PC-3 (cell line): ENCODE measurements around the gene SLC7A7. TPM values are rescaled to one million over a fixed set of nuclear protein-coding genes. Genes with fewer than 3 reads are reported as not detected.

Experiments used
- ATAC-seq: fragments of 200-7000 bp; cut with Tn5 transposase; 2 replicates; pipeline ENCODE4 v1.9.1; 2020; ENCODE audit warnings: mild to moderate bottlenecking, moderate library complexity
- BruUV-seq: library from RNA; stranded (reverse); fragments of 400-500 nt; replicated peaks from 2 replicates; lab custom pipeline; 2021; lab: Mats Ljungman, UMichigan
- CTCF ChIA-PET: fragments of 300-600 bp; sonication (Branson Sonifier 250); formaldehyde crosslinking; loops from one replicate; lab custom pipeline; 2022; ENCODE audit warnings: antibody characterized with exemption; lab: Charles Lee
- POLR2A ChIA-PET: fragments of 300-600 bp; sonication (Branson Sonifier 250); formaldehyde crosslinking; loops from one replicate; lab custom pipeline; 2022; ENCODE audit warnings: antibody characterized with exemption; ENCODE audit not compliant: unreplicated experiment; lab: Charles Lee
- DNase-seq: peaks from one replicate; pipeline ENCODE4 v3.0.0-alpha.2; 2015
- H2AFZ ChIP-seq: fragments of 300-600 bp; sonication (generic); 2 replicates; pipeline ENCODE4 v1.6.0; 2016; ENCODE audit warnings: antibody characterized with exemption, low read length
- H3F3A ChIP-seq: fragments of 300-600 bp; sonication (generic); one replicate; pipeline ENCODE4 v1.6.0; 2017; ENCODE audit warnings: antibody characterized with exemption, low read length, control low read depth, mild to moderate bottlenecking; ENCODE audit not compliant: unreplicated experiment
- H3K27ac ChIP-seq: fragments of 300-600 bp; sonication (generic); 2 replicates; pipeline ENCODE4 v1.5.1; 2016; ENCODE audit warnings: mild to moderate bottlenecking, low read length
- H3K27me3 ChIP-seq: fragments of 300-600 bp; sonication (generic); 2 replicates; pipeline ENCODE4 v1.6.1; 2016; ENCODE audit warnings: low read length, mixed read lengths
- H3K36me3 ChIP-seq: fragments of 300-600 bp; sonication (generic); 2 replicates; pipeline ENCODE4 v1.6.1; 2016; ENCODE audit warnings: low read depth, mixed run types, low read length, mixed read lengths
- H3K4me1 ChIP-seq: fragments of 300-600 bp; sonication (generic); 2 replicates; pipeline ENCODE4 v1.5.1; 2016; ENCODE audit warnings: low read length; ENCODE audit not compliant: insufficient read depth
- H3K4me2 ChIP-seq: fragments of 300-600 bp; sonication (generic); 2 replicates; pipeline ENCODE4 v1.6.0; 2016; ENCODE audit warnings: low read length
- H3K4me3 ChIP-seq: fragments of 300-600 bp; sonication (generic); 2 replicates; pipeline ENCODE4 v1.5.1; 2016; ENCODE audit warnings: mild to moderate bottlenecking, low read length, mixed read lengths
- H3K79me2 ChIP-seq: fragments of 300-600 bp; sonication (generic); 2 replicates; pipeline ENCODE4 v1.6.1; 2017; ENCODE audit warnings: low read length, mixed read lengths
- H3K9ac ChIP-seq: fragments of 300-600 bp; sonication (generic); 2 replicates; pipeline ENCODE4 v1.6.0; 2016; ENCODE audit warnings: mild to moderate bottlenecking, low read length
- H3K9me2 ChIP-seq: fragments of 300-600 bp; sonication (generic); replicated peaks from 2 replicates; pipeline ENCODE4 v1.6.1; 2016; ENCODE audit warnings: mixed run types, low read length, mixed read lengths
- H3K9me3 ChIP-seq: fragments of 300-600 bp; sonication (generic); 2 replicates; pipeline ENCODE4 v1.6.1; 2016; ENCODE audit warnings: low read length, mixed read lengths
- H4K20me1 ChIP-seq: fragments of 300-600 bp; sonication (generic); 2 replicates; pipeline ENCODE4 v1.6.1; 2016; ENCODE audit warnings: low read length, mixed read lengths
- EZH2 ChIP-seq: fragments of 300-600 bp; sonication (generic); IDR thresholded peaks from one replicate; pipeline ENCODE4 v1.6.1; 2017; ENCODE audit warnings: antibody characterized with exemption, mild to moderate bottlenecking, low read length; ENCODE audit not compliant: unreplicated experiment
- EZH2phosphoT487 ChIP-seq: fragments of 300-600 bp; sonication (generic); IDR thresholded peaks from 2 replicates; pipeline ENCODE4 v1.6.1; 2018; ENCODE audit warnings: mild to moderate bottlenecking, antibody characterized with exemption, low read length, borderline replicate concordance
- intact Hi-C: fragments of 100-400 bp; cut with micrococcal nuclease; formaldehyde crosslinking; loops from 2 replicates; pipeline ENCODE4 v1.9.0; 2023
- total RNA-seq: library from RNA; depleted of rRNA; stranded (reverse); fragments of >200 nt; gene quantifications from 2 replicates; pipeline ENCODE4 v1.2.3, GENCODE V29; 2014
- TF ChIP-seq, protein P1 (sequence below): fragments of 300-600 bp; sonication (generic); conservative IDR thresholded peaks from 2 replicates; pipeline ENCODE4 v1.5.1; 2017; ENCODE audit warnings: antibody characterized with exemption, low read depth, mild to moderate bottlenecking, low read length

The SLC7A7 gene
- total RNA-seq, 1 experiment from 2014 or later = not detected

- H3K9me2 ChIP-seq = no peaks in the 10 kb centered on the region
- ChIA-PET POLR2A (no interaction called here), CTCF (no interaction called here)
- H3F3A ChIP-seq = no peaks in the 10 kb centered on the region
- DNase-seq (no peak), ATAC-seq (no peak)
- no peak overlapping the region for H3K4me2 ChIP-seq
- H3K4me3 ChIP-seq = no peak overlapping the region
- H2AFZ ChIP-seq = no peak overlapping the region
- peaks cover 18% of the 10 kb centered on the region for H3K4me1 ChIP-seq
- H3K27ac ChIP-seq = no peak overlapping the region
- no peaks in the 10 kb centered on the region for H3K27me3 ChIP-seq
- no peak overlapping the region for H3K9ac ChIP-seq
- H3K9me3 ChIP-seq = no peaks in the 10 kb centered on the region
- H3K36me3 ChIP-seq = peaks cover 38% of the 10 kb centered on the region
- H4K20me1 ChIP-seq = no peaks in the 10 kb centered on the region
- intact Hi-C loops = loop anchor here (10.0 kb wide), 1 partner anchor 535 kb away; the partner anchor contains the start of genes BCL2L2 and PPP1R3E
- peaks cover 37% of the 10 kb centered on the region for H3K79me2 ChIP-seq
- no peak for TF ChIP-seq EZH2phosphoT487
- TF ChIP-seq, protein P1, sequence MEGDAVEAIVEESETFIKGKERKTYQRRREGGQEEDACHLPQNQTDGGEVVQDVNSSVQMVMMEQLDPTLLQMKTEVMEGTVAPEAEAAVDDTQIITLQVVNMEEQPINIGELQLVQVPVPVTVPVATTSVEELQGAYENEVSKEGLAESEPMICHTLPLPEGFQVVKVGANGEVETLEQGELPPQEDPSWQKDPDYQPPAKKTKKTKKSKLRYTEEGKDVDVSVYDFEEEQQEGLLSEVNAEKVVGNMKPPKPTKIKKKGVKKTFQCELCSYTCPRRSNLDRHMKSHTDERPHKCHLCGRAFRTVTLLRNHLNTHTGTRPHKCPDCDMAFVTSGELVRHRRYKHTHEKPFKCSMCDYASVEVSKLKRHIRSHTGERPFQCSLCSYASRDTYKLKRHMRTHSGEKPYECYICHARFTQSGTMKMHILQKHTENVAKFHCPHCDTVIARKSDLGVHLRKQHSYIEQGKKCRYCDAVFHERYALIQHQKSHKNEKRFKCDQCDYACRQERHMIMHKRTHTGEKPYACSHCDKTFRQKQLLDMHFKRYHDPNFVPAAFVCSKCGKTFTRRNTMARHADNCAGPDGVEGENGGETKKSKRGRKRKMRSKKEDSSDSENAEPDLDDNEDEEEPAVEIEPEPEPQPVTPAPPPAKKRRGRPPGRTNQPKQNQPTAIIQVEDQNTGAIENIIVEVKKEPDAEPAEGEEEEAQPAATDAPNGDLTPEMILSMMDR = no peak
- TF ChIP-seq EZH2 = no peak
- BruUV-seq = no TSS peak
Observed at GRCh38 chr14:22769369-22769768, 45.9 kb downstream of the SLC7A7 start.

DNA sequence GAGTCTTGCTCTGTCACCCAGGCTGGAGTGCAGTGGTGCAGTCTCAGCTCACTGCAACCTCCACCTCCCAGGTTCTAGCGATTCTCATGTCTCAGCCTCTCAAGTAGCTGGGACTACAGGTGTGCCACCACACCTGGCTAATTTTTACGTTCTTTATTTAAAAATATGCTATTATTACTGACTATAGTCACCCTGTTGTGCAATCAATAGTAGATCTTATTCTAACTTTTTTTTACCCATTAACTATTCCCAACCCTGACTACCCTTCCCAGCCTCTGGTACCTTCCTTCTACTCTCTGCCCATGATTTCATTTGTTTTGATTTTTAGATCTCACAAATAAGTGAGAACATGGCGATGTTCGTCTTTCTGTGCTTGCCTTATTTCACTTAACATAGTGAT lies 46.3 kb downstream of the SLC7A7 start:
- DNase-seq (no peak), ATAC-seq (no peak)
- Histone ChIP-seq H4K20me1 (no peaks in the 10 kb centered on the region), H3K36me3 (peaks cover 38% of the 10 kb centered on the region), H3K9ac (no peak overlapping the region), H3F3A (no peaks in the 10 kb centered on the region), H3K27ac (no peak overlapping the region), H3K9me2 (no peaks in the 10 kb centered on the region), H2AFZ (no peak overlapping the region), H3K4me2 (no peak overlapping the region), H3K4me3 (no peak overlapping the region), H3K9me3 (no peaks in the 10 kb centered on the region), H3K79me2 (peaks cover 37% of the 10 kb centered on the region), H3K4me1 (peaks cover 18% of the 10 kb centered on the region), H3K27me3 (no peaks in the 10 kb centered on the region)
- POLR2A ChIA-PET = no interaction called here
- CTCF ChIA-PET = no interaction called here
- intact Hi-C loops = loop anchor here (10.0 kb wide), 1 partner anchor 536 kb away; the partner anchor contains the start of genes BCL2L2 and PPP1R3E
- TF ChIP-seq EZH2phosphoT487 = no peak
- no peak for TF ChIP-seq EZH2
- TF ChIP-seq, protein P1 = no peak
- BruUV-seq = no TSS peak

GRCh38 chr14:22767323-22767589 lies 48.0 kb downstream of the SLC7A7 start:
- ATAC-seq = no peak
- peaks cover 37% of the 10 kb centered on the region for H3K79me2 ChIP-seq
- H3K9me2 ChIP-seq = no peaks in the 10 kb centered on the region
- no TSS peak for BruUV-seq
- CTCF ChIA-PET = interaction anchor here (1.5 kb wide), 1 partner anchor 56 kb away, joined by 6 read pairs; no protein-coding TSS in a partner anchor
- peaks cover 18% of the 10 kb centered on the region for H3K4me1 ChIP-seq
- H3K27me3 ChIP-seq = no peaks in the 10 kb centered on the region
- intact Hi-C loops = loop anchor here (2.0 to 10.0 kb wide), 2 partner anchors 114 to 538 kb away; partner anchors contain the start of genes BCL2L2 and PPP1R3E
- H3F3A ChIP-seq = no peaks in the 10 kb centered on the region
- no peaks in the 10 kb centered on the region for H4K20me1 ChIP-seq
- DNase-seq = no peak
- TF ChIP-seq EZH2 (no peak), EZH2phosphoT487 (no peak)
- TF ChIP-seq, protein P1 = no peak
- peaks cover 5% of the 10 kb centered on the region; the same call in 1 of the 2 replicates for H3K9me3 ChIP-seq
- peak overlapping the region; percentile 95 for H3K4me2 ChIP-seq
- H2AFZ ChIP-seq = peak overlapping the region; percentile 97
- H3K36me3 ChIP-seq = peaks cover 37% of the 10 kb centered on the region
- POLR2A ChIA-PET = interaction anchor here (0.6 kb wide), 2 partner anchors 24 to 160 kb away, joined by 3 to 5 read pairs; no protein-coding TSS in a partner anchor
- peak overlapping the region; percentile 91 for H3K9ac ChIP-seq
- peak overlapping the region; percentile 98 for H3K4me3 ChIP-seq
- 0 out of 2 replicates have a peak overlapping the region, but pooled peaks have one; percentile 65 for H3K27ac ChIP-seq
